ENCODE measurements around the gene NFKB2.

Gene NFKB2

DNA sequence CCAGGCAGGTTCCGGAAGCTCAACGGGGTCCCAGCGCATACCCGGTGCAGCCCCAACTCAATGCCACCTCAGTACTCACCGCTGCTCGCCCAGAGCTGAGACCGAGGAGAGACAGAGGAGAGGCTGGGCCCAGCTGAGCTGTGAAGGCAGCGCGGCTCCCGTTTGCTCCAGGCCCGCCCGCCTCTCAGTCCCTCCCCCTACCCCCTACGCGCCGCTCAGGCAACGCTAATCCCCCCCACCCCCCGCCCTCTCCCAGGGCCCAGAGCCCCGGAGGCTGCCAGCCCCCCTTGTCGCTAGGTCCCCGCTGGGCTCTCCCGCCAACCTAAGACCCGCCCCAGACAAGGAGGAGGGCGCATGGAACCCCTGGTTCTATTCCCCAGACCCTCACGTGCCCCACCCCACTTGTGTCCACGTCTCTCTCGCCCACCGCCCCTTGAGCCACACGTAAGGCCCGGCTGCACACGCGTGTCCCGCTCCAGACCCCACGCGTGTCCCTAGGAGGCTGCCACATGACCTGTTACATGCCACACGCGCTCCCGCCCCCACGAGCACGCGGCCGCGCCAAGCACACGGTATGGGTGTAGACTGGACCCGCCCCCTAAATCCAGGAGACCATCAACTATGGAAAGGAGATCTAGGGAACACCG, 23.2 kb downstream of the NFKB2 start, which contains the start of gene PSD:
Gene PSD (minus strand): TSS at position 164 of the 647 bp plus-strand sequence. CDS start 1,747 bp downstream, outside the sequence.
- no peak for TF ChIP-seq POLR2A (IDR thresholded peaks at IDR 0.05; ENCODE audit: low read depth, low read length)
- DNase-seq (ENCODE audit: insufficient read length, low spot score) (no peak), FAIRE-seq (no peak)

DNA sequence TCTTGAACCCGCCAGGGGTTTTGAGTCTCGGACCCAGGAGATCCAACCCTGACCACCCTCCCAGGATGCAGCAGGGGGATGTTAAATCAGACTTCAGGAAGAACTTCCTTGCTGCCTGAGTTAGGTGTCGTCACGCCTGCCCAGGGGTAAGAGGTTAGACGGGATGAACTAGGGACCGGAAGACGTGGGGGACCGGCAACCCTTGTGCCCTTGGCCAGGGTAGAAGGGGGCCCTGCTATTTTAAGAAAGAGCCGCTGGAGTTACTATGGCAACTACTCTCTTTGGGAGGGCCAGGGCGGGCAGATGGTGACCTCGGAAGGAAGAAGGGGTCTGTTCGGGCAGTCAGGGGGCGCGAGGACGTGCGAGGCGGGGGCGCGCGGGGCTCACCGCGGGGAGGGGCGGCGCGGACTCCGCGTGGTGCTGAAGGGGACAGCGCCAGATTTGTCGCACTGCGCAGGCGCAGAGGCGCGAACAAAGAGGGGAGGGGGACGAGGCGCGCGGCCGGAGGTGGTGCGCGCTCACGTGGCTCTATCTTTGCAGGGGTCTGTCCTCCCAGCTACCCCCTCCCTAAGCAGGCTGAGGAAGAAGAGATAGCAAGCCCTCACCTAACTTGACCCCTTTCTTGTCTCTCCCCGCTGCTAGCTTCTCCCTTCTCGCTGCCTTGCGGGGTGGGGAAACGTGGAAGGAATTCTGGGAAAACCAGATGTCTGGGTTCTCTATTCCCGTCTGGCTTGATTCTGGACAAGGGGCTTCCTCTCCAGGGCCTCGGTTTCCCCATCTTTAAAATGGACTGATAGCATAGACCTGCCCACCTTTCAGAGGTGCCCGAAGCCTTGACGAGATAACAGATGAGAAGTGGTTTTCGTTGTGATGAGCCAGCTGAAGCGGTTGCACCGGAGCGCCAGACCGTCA, 24.0 kb downstream of the NFKB2 start:
- DNase-seq (ENCODE audit: insufficient read length, low spot score) (no peak), FAIRE-seq (no peak)
- TF ChIP-seq POLR2A (IDR thresholded peaks at IDR 0.05; ENCODE audit: low read depth, low read length), result no peak

DNA sequence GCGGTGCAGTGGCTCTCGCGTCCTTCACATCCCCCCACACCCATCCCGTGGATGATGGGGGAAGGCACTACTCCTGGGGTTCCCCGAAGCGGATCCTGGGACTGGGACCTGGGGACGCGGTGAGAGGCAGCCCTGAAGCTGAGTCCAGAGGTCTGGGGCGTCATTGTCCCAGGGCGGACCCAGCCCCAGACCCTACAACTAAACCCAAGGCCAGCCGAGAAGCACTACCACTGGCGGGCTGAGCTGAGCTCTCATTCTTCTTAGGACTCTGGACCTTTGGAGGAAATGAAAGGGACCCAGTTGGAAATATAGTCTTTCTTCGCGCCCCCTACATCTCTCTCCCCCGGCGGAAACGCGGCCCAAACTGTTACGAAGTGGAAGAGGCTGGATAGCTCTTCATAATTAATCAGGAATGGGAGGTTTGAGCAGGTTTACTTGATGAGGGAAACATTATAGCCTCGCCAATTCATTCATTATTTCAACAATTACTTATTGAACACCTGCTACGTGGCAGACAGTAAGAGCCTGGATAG, 24.7 kb downstream of the NFKB2 start:
- FAIRE-seq (no peak), DNase-seq (ENCODE audit: insufficient read length, low spot score) (no peak)

DNA sequence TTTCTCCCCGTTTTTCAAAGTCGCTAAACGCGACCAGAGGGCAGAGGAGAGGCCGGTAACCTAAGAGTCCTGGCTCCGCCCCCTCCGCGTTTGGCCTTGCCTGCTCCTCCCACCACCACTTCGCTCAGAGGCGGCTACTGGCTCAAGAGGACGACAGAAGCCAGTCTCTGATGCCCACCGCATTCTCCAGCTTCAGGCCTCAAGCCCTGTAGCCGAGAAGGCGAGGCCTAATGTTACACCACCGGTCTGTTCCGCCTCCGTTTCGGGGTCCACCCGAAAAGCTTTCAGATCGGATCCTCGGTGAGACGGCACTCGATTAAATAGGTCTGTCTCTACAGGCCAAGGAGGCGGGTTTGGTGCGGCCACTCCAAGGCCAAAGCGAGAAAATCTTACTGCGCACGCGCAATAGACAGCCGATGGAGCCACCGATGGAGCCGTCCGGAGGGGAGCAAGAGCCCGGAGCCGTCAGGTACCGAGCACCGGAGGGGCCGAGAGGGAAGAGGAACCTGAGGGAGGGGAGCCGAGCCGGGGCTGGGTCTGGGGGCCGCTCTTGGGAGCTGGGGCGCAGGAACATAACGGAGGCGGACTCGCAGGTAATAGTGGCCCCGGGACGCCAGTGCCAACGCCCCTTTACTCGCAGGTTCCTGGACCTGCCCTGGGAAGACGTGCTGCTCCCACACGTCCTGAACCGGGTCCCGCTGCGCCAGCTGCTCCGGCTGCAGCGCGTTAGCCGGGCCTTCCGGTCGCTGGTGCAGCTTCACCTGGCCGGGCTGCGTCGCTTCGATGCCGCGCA, 25.4 kb downstream of the NFKB2 start, which contains the start of gene FBXL15:
Gene FBXL15 (plus strand): TSS at position 123 of the 793 bp plus-strand sequence. CDS start 294 bp downstream, at position 417.
- DNase-seq (ENCODE audit: insufficient read length, low spot score), result peak; percentile 94
- TF ChIP-seq POLR2A (IDR thresholded peaks at IDR 0.05; ENCODE audit: low read depth, low read length), result peak; percentile 40
- FAIRE-seq, result no peak

More for the DNA sequence above, 24.7 kb downstream of the NFKB2 start:
- TF ChIP-seq POLR2A (IDR thresholded peaks at IDR 0.05; ENCODE audit: low read depth, low read length), result no peak

DNA sequence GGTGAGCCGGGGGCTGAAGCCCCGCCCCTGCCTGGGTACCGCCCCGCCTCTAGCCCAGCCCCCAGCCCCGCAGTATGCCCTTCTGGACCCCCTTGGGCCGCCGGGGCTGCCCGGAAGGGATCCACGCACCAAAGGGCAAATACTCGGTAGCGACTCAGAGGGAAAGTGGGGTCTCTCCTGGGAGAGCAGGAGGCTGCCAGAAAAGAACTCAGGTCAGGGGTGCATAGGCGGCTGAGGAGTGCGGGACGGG, 25.9 kb downstream of the NFKB2 start:
- no peak for FAIRE-seq
- no peak for DNase-seq (ENCODE audit: insufficient read length, low spot score)
- no peak for TF ChIP-seq POLR2A (IDR thresholded peaks at IDR 0.05; ENCODE audit: low read depth, low read length)

DNA sequence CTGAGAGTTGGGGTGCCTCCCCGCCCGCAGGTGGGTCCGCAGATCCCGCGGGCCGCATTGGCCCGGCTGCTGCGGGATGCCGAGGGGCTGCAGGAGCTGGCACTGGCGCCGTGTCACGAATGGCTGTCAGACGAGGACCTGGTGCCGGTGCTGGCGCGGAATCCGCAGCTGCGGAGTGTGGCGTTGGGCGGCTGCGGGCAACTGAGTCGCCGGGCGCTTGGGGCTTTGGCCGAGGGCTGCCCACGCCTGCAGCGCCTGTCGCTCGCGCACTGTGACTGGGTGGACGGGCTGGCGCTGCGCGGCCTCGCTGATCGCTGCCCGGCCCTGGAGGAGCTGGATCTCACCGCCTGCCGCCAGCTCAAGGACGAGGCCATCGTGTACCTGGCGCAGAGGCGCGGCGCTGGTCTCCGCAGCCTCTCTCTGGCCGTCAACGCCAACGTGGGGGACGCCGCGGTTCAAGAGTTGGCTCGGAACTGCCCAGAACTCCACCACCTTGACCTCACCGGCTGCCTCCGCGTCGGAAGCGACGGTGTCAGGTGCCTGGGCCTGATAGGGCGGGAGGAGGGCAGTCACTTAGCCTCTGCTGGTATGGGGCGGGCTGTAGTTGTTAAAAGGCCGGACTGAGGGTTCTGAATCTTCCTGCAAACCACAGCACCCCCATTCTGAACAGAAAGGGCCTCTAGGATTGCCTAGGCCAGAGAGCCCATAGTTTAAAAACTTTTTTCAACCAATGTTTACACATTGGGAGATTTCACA, 26.4 kb downstream of the NFKB2 start:
- DNase-seq (ENCODE audit: insufficient read length, low spot score), result no peak
- no peak for FAIRE-seq

DNA sequence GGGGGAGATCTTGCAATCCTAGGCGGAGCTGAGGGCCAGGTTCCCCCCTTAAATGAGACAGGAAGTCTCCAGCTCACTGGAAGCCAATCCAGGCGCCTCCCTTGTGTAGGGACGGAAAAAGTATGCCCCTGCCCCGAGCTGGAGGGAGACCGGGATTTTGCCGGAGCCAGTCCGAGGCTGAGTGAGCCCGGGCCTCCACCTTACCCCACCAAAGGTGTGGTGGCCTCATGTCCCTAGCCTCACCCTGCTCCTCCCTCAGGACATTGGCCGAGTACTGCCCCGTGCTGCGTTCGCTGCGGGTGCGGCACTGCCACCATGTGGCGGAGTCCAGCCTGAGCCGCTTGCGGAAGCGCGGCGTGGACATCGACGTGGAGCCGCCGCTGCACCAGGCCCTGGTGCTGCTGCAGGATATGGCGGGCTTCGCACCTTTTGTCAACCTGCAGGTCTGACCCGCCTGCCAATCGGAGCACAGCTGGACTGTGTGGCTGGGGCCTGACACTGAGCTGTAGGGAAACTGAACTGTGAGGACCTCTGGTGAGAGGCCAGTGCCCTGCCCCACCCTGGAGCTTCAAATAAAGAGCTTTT, 27.1 kb downstream of the NFKB2 start:
- FAIRE-seq, result no peak
- no peak for TF ChIP-seq POLR2A (IDR thresholded peaks at IDR 0.05; ENCODE audit: low read depth, low read length)
- DNase-seq (ENCODE audit: insufficient read length, low spot score), result no peak

More for the DNA sequence above, 26.4 kb downstream of the NFKB2 start:
- TF ChIP-seq POLR2A (IDR thresholded peaks at IDR 0.05; ENCODE audit: low read depth, low read length), result no peak

DNA sequence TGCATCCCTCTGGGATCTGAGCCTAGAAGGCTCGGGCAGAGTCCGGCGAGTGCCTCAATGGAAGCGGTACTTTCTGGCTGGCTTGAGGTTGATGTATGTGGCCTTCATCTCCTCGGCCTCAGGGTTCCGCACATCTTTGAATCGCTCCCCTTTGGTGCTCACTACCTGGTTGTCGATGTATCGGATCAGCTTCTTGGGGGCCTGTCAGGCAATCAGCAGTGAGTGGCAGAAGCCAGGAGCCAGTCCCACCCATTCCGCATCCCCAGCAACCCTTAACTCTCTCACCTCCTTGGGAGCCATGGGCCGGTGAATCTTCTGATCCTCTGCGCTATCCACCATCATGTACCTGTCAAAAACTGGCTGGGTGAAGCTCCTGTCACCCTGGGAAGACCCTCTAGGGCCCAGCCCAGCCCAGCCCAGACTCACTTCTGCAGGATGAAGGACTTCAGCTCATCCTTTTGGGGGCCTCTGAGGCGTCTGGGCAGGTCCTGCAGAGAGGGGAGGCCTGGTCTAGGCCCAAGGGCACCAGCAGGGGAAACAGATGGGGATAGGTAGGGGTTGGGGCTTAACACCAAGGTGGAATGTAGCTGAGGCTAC, 28.0 kb downstream of the NFKB2 start:
- no peak for TF ChIP-seq POLR2A (IDR thresholded peaks at IDR 0.05; ENCODE audit: low read depth, low read length)
- no peak for FAIRE-seq
- no peak for DNase-seq (ENCODE audit: insufficient read length, low spot score)

DNA sequence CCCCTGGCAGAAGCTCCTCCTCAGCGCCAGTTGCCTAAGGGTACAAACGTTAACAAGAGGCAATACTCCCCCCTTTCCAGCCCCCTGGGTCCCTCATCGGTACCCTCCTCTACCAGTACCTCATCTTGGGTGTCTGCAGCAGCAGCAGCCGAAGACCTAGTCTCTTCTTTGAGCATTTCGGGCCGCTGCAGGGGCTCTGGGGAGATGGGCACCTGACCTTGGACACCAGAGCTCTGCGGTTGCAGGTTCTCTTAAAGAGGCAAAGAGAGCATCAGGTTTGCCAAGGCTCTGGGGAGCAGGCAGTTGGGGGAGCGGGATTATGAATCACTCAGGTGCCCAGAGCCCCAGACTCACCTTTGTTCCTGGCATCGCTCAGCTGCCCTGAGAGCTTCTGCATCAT, 28.6 kb downstream of the NFKB2 start:
- FAIRE-seq (no peak), DNase-seq (ENCODE audit: insufficient read length, low spot score) (no peak)
- no peak for TF ChIP-seq POLR2A (IDR thresholded peaks at IDR 0.05; ENCODE audit: low read depth, low read length)

DNA sequence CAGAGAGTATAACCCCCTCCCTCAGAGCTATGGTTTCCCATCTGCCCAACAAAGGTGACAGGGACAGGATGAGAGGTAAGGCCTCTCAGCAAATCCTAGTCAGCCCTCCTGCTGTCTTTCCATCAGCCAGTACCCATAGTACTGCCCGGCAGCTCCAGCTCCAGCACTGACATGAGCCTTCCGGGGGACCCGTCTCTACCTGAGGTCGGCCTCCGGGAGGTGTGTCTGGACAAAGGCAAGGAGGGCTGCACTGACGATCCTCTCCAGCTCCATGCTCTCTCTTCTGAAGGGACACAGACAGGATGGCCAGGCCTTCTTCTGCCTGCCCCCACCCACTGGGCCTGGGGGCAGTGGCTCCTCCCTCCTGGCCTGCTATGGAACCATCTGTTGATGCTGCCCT, 29.4 kb downstream of the NFKB2 start:
- no peak for TF ChIP-seq POLR2A (IDR thresholded peaks at IDR 0.05; ENCODE audit: low read depth, low read length)
- DNase-seq (ENCODE audit: insufficient read length, low spot score), result no peak
- FAIRE-seq, result no peak

DNA sequence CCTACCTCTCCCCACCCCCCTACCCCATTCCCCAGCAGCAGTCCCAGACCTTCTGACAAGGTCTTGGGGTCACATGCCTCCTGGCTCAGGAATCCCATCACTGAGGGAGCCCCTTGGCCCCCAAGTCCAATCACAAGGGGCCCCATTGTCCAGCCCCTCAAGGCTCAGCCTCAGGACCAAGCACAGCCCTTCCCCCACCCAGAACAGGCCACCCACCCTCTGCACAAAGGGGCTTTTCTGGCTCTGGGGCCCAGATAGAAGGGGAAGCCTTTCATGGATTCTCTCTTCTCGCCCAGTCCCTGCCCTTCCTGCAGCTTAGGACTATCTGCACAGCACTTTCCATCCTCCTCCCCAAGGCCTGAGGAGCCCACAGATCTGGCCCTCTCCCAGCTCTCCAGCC, 29.9 kb downstream of the NFKB2 start:
- FAIRE-seq (no peak), DNase-seq (ENCODE audit: insufficient read length, low spot score) (no peak)
- no peak for TF ChIP-seq POLR2A (IDR thresholded peaks at IDR 0.05; ENCODE audit: low read depth, low read length)

DNA sequence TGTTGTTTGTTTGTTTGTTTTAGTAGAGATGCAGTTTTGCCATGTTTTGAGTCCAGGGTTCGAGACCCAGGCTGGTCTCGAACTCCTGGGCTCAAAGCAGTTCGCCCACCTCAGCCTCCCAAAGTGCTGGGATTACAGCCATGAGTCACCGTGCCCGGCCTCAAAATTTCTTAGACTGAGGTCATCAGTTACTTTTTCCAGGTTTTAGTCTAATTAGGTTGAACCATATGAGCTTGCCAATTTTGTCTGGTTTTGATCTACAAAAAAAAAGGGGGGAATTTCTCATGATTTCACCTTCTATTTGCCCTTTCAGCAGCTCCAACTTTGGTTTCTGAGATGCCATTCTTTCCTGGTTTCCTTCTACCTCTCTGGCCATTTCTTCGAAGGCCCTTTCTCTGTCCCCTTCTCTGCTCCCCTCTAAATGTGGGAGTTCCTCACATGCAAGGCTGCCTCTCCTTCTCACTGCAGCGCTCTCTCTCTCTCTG, 31.3 kb downstream of the NFKB2 start:
- DNase-seq (ENCODE audit: insufficient read length, low spot score) (no peak), FAIRE-seq (no peak)
- no peak for TF ChIP-seq POLR2A (IDR thresholded peaks at IDR 0.05; ENCODE audit: low read depth, low read length)
